Karpas-422 (cell line): ENCODE measurements around the gene RPL3. TPM values are rescaled to one million over a fixed set of nuclear protein-coding genes. Genes with fewer than 3 reads are reported as not detected.

Experiments
- DNase-seq: peaks from one replicate; pipeline ENCODE4 v3.0.0-alpha.2; 2015
- H2AFZ ChIP-seq: fragments of 200-600 bp; sonication (generic); 2 replicates; pipeline ENCODE4 v1.6.1; 2014; ENCODE audit warnings: antibody characterized with exemption, low read length, mixed read lengths
- H3K27ac ChIP-seq: fragments of 200-600 bp; sonication (generic); 2 replicates; pipeline ENCODE4 v1.5.1; 2014; ENCODE audit warnings: mild to moderate bottlenecking, low read length, moderate library complexity
- H3K27me3 ChIP-seq: fragments of 200-600 bp; sonication (generic); 2 replicates; pipeline ENCODE4 v1.6.1; 2014; ENCODE audit warnings: low read length, mixed read lengths
- H3K36me3 ChIP-seq: fragments of 200-600 bp; sonication (generic); 2 replicates; pipeline ENCODE4 v1.6.1; 2014; ENCODE audit warnings: low read length, mixed read lengths; ENCODE audit not compliant: insufficient read depth
- H3K4me1 ChIP-seq: fragments of 200-600 bp; sonication (generic); 2 replicates; pipeline ENCODE4 v1.6.1; 2014; ENCODE audit warnings: mild to moderate bottlenecking, low read length, mixed read lengths
- H3K4me2 ChIP-seq: fragments of 200-600 bp; sonication (generic); 2 replicates; pipeline ENCODE4 v1.6.1; 2014; ENCODE audit warnings: low read length, low read depth, mild to moderate bottlenecking; ENCODE audit not compliant: poor library complexity, severe bottlenecking
- H3K4me3 ChIP-seq: fragments of 200-600 bp; sonication (generic); 2 replicates; pipeline ENCODE4 v1.5.1; 2014; ENCODE audit warnings: mild to moderate bottlenecking, antibody characterized with exemption, low read length, mixed read lengths
- H3K79me2 ChIP-seq: fragments of 200-600 bp; sonication (generic); 2 replicates; pipeline ENCODE4 v1.6.1; 2014; ENCODE audit warnings: mild to moderate bottlenecking, low read length, mixed read lengths
- H3K9ac ChIP-seq: fragments of 200-600 bp; sonication (generic); 2 replicates; pipeline ENCODE4 v1.6.0; 2014; ENCODE audit warnings: low read length
- H3K9me2 ChIP-seq: fragments of 200-600 bp; sonication (generic), shearing (Covaris generic); replicated peaks from 2 replicates; pipeline ENCODE4 v1.6.0; 2014; ENCODE audit warnings: mild to moderate bottlenecking, low read length, moderate library complexity; ENCODE audit not compliant: insufficient read depth
- H3K9me3 ChIP-seq: fragments of 300-700, 200-600 bp; sonication (generic); 2 replicates; pipeline ENCODE4 v1.6.1; 2014; ENCODE audit warnings: low read length, mixed read lengths
- H4K20me1 ChIP-seq: fragments of 200-600 bp; sonication (generic); 2 replicates; pipeline ENCODE4 v1.6.1; 2014; ENCODE audit warnings: mild to moderate bottlenecking, antibody characterized with exemption, low read length, low read depth; ENCODE audit not compliant: insufficient read depth
- total RNA-seq: library from RNA; depleted of rRNA; stranded (reverse); fragments of >200 nt; shearing (Covaris generic); gene quantifications from 2 replicates; pipeline ENCODE4 v1.2.3, GENCODE V29; 2014; ENCODE audit warnings: low replicate concordance

RPL3 gene
- total RNA-seq, 1 experiment from 2014 or later, result 1,770 TPM

DNA sequence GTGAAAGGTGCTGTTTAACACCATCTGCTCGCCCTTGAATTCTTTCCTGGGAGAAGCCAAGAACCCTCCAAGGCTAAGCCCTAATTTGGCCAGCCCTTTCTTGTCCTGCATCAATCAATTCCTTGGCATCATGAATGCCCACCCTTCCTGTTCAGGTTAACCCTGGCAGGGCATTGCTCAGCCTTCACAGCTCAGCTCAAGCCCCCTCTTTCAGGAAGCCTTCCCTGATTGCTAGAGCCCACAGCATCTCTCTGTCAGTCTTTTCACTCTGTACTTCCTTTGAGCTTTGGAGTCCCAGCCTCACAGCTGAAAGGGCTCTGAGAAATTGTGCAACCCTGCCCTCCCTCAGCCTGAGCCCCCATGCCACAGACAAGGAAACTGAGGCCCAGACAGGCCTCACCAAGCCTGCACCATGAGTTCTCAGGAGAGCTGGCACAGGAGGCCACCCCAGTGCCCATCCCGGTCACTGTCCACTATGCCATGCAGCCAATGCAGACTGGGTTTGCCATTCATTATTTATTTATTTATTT lies 16.9 kb downstream of the RPL3 start:
- no peaks in the 10 kb centered on the region for H3K27me3 ChIP-seq
- H4K20me1 ChIP-seq, result no peaks in the 10 kb centered on the region
- H3K4me1 ChIP-seq, result peaks cover 14% of the 10 kb centered on the region
- H3K79me2 ChIP-seq, result no peaks in the 10 kb centered on the region
- peak; percentile 50 for DNase-seq
- H3K9ac ChIP-seq, result no peak overlapping the region
- H3K4me2 ChIP-seq, result no peak overlapping the region
- H3K9me3 ChIP-seq, result no peaks in the 10 kb centered on the region
- no peak overlapping the region for H2AFZ ChIP-seq
- H3K27ac ChIP-seq, result no peak overlapping the region
- no peaks in the 10 kb centered on the region for H3K9me2 ChIP-seq
- H3K36me3 ChIP-seq, result no peaks in the 10 kb centered on the region; the same call in 1 of the 2 replicates
- no peak overlapping the region for H3K4me3 ChIP-seq

DNA sequence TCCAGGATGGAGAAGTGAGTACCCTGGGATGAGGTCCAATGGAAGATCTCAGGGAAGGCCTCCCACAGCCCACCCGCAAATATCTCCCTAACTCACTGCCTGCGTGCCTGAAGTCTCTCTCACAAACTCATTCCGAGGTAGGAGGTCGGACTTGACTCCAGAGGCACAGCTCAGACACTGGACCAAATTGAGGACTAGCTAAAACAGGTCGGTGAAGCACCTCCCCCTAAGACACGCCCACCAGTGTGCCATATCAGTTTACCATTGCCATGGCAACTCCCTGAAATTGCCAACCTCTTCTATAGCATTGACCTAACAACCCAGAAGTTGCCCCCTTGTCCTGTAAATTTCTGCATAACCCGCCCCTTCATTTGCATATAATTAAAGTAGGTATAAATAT lies 17.5 kb downstream of the RPL3 start:
- Histone ChIP-seq H3K79me2 (no peaks in the 10 kb centered on the region), H2AFZ (no peak overlapping the region), H3K9ac (no peak overlapping the region), H4K20me1 (no peaks in the 10 kb centered on the region), H3K4me1 (peaks cover 16% of the 10 kb centered on the region), H3K36me3 (no peaks in the 10 kb centered on the region; the same call in 1 of the 2 replicates), H3K9me2 (no peaks in the 10 kb centered on the region), H3K27ac (no peak overlapping the region), H3K27me3 (no peaks in the 10 kb centered on the region), H3K9me3 (no peaks in the 10 kb centered on the region), H3K4me2 (no peak overlapping the region), H3K4me3 (no peak overlapping the region)
- peak; percentile 87 for DNase-seq

DNA sequence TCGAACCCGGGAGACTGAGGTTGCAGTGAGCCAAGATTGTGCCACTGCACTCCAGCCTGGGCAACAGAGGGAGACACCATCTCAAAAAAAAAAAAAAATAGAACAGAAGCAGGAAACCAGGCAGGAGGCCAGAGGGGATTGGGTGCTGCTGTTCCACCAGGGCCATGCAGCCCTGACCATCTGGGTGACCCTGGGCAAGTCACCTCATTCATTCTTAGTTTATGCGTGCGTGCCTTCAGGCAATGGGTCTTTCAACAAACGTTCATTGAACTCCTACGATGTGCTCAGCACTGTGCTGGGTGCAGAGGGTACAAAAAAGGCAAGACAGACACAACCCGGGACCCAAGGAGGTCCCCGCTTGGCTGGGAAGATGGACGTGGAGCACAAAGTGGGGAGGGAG lies 18.3 kb downstream of the RPL3 start:
- no peak overlapping the region for H2AFZ ChIP-seq
- H4K20me1 ChIP-seq, result no peaks in the 10 kb centered on the region
- no peak overlapping the region for H3K4me2 ChIP-seq
- H3K27ac ChIP-seq, result no peak overlapping the region
- H3K27me3 ChIP-seq, result no peaks in the 10 kb centered on the region
- no peaks in the 10 kb centered on the region for H3K9me3 ChIP-seq
- H3K9me2 ChIP-seq, result no peaks in the 10 kb centered on the region
- H3K4me1 ChIP-seq, result peaks cover 16% of the 10 kb centered on the region
- no peak for DNase-seq
- no peaks in the 10 kb centered on the region for H3K36me3 ChIP-seq
- no peaks in the 10 kb centered on the region for H3K79me2 ChIP-seq
- no peak overlapping the region for H3K9ac ChIP-seq
- H3K4me3 ChIP-seq, result no peak overlapping the region

DNA sequence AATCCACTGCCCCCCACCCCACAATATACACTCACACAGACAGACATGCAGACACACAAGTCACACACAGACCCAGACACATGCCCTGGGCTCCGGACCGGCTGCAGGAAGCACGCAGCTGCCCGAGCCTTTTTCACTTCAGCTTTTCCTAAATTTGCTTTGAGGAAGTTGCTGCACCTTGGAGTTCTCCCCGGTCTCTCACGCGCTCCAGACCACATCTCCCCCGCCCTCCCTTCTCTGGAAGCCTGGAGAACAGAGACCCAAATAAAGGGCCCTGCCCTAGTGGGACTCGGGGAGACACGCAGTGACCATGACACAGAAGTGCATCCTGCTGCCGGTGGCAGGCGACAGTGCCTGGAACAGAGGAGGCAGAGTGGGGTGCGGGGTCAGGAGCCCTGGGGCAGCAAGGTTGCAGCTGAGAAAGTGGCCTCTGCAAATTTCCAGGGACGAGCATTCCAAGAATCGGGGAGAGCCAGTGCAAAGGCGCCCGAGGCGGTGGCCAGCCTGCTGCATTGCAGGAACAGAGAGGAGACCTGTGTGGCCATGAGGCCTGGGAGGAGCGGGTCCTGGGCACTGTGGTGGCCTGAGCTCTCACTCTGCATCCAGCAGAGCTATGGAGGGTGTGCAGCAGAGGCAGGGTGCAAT lies 19.1 kb downstream of the RPL3 start:
- no peak overlapping the region for H3K4me2 ChIP-seq
- no peaks in the 10 kb centered on the region for H3K9me3 ChIP-seq
- H3K4me1 ChIP-seq, result peaks cover 16% of the 10 kb centered on the region
- no peaks in the 10 kb centered on the region for H4K20me1 ChIP-seq
- no peak overlapping the region for H3K9ac ChIP-seq
- H3K79me2 ChIP-seq, result no peaks in the 10 kb centered on the region
- no peak overlapping the region for H2AFZ ChIP-seq
- H3K4me3 ChIP-seq, result no peak overlapping the region
- no peaks in the 10 kb centered on the region for H3K27me3 ChIP-seq
- DNase-seq, result no peak
- H3K36me3 ChIP-seq, result no peaks in the 10 kb centered on the region
- H3K9me2 ChIP-seq, result no peaks in the 10 kb centered on the region
- H3K27ac ChIP-seq, result no peak overlapping the region

DNA sequence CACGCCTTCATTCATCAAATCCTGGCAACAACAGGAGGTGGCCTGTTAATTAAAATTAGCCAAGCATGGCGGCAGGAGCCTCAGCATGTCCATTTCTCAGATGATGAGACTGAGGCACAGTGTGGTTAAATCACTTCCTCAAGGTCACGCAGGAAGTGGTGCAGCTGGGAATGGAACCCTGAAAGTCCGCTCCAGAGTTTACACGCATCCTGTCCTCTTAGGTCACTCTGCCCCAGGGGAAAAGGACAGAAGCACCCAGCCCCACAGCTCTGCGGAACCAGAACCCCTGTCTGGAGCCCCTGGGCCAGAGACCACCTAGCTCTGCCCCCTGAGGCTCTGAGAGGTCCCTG lies 19.6 kb downstream of the RPL3 start:
- H3K4me3 ChIP-seq, result no peak overlapping the region
- DNase-seq, result no peak
- H4K20me1 ChIP-seq, result no peaks in the 10 kb centered on the region
- no peak overlapping the region for H3K27ac ChIP-seq
- no peak overlapping the region for H3K4me2 ChIP-seq
- no peaks in the 10 kb centered on the region for H3K27me3 ChIP-seq
- no peak overlapping the region for H3K9ac ChIP-seq
- H3K36me3 ChIP-seq, result no peaks in the 10 kb centered on the region
- no peaks in the 10 kb centered on the region for H3K79me2 ChIP-seq
- H3K9me3 ChIP-seq, result no peaks in the 10 kb centered on the region
- H2AFZ ChIP-seq, result no peak overlapping the region
- H3K4me1 ChIP-seq, result peaks cover 16% of the 10 kb centered on the region
- no peaks in the 10 kb centered on the region for H3K9me2 ChIP-seq

DNA sequence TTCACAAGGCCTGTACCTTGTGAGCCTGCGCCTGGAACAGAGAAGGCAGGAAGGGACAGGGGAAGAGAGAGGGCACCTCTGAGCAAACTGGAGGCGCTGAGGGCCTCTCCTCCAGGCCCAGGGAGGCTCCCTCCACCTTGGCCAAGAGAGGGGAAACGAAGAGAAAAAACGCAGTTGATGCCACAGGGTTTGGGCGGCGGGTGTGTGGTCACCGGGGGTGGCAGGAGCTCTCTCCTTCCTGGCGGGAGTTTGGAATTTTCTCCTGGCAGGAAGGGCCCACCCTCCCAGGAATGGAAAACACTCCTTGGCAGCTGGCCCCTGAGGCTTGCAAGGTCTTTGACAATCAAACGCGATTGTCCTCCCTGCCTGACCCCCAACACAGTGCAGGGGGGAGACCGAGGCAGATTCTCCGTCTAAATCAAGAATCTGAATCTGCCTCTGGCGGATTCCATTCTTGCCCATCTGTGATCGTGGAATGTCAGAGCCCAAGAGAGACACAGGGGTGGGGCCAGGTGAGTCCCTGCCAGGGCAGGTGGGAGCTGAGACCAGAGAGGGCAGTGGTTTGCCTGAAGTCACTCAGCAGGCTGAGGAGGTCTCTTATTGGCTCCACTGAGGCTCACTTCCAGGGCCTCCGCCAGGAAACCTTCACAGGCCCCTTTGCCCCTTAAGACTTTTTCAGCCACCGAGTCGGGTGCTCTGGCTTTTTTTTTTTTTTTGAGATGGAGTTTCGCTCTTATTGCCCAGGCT lies 21.0 kb downstream of the RPL3 start:
- H3K9ac ChIP-seq, result no peak overlapping the region
- H3K79me2 ChIP-seq, result no peaks in the 10 kb centered on the region
- H3K27me3 ChIP-seq, result no peaks in the 10 kb centered on the region
- H3K36me3 ChIP-seq, result no peaks in the 10 kb centered on the region
- peaks cover 16% of the 10 kb centered on the region for H3K4me1 ChIP-seq
- no peaks in the 10 kb centered on the region for H4K20me1 ChIP-seq
- no peak overlapping the region for H3K27ac ChIP-seq
- H3K4me3 ChIP-seq, result no peak overlapping the region
- no peak overlapping the region for H2AFZ ChIP-seq
- H3K4me2 ChIP-seq, result no peak overlapping the region
- no peaks in the 10 kb centered on the region for H3K9me2 ChIP-seq
- no peak for DNase-seq
- H3K9me3 ChIP-seq, result no peaks in the 10 kb centered on the region

DNA sequence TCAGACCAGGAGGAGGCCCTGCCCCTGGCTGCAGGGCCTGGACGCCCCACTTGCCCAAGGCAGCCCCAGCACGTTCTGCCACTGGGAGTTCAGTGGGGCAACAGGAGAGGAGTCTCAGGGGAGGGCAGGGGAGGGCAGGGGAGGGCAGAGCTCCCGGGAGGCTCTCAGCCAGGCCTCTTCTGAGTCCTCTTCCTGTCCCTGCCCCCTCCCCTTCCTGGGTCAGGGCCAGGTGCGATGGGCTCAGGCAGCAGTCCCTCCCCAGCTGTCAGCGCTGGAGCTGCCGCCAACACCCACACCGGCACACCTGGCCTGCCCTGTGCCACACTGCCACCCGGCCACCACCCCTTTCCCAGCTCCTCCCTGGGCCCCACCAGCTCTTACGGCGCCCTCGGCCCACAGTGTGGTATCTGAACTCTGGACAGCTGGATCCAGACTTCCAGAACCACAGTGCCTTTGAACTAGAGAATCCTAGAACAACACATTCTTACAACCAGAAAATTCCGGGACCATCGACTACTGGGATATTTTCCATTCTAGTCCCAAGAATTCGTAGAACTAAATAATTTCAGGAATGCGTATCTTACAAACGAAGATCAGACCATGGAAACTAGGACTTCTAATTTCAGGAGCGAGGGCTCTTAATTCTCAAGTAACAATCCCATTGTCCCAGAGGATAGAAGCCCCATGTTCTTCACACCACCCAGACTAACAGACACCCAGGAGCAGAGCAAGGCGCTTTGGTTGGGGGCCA lies 21.8 kb downstream of the RPL3 start:
- H3K4me1 ChIP-seq, result peaks cover 16% of the 10 kb centered on the region
- no peak overlapping the region for H2AFZ ChIP-seq
- no peaks in the 10 kb centered on the region for H3K27me3 ChIP-seq

DNA sequence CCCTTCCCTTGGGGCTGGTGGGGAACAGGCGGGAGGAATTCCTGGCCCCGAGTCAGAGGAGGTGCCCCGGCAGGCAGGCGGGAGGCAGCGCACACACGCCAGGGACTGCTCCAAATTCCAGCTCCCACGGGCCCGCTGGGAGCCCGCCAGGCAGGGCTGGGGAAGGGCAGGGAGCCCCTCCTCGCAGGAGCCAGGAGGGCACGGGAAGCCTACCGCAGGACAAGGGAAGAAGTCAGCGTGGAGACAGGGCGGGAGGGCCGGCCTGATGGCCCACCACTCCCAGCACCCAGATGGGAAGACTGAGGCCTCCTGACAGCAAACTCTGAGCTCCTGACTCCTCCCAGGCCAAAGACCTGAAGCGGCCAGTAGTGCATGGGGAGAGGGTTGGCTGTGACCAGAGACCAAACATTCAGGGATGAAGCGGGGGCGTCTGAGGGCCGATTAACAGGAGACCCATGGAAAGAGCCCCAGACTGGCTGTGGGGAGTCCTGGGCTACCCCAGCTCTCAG lies 22.4 kb downstream of the RPL3 start:
- no peak overlapping the region for H2AFZ ChIP-seq
- no peaks in the 10 kb centered on the region for H4K20me1 ChIP-seq
- no peaks in the 10 kb centered on the region for H3K9me3 ChIP-seq
- no peaks in the 10 kb centered on the region for H3K79me2 ChIP-seq
- H3K4me3 ChIP-seq, result no peak overlapping the region
- H3K4me2 ChIP-seq, result no peak overlapping the region
- H3K27ac ChIP-seq, result no peak overlapping the region
- no peaks in the 10 kb centered on the region for H3K9me2 ChIP-seq
- H3K4me1 ChIP-seq, result peaks cover 11% of the 10 kb centered on the region
- H3K27me3 ChIP-seq, result no peaks in the 10 kb centered on the region
- DNase-seq, result no peak
- no peaks in the 10 kb centered on the region for H3K36me3 ChIP-seq
- H3K9ac ChIP-seq, result no peak overlapping the region

More for the DNA sequence above, 21.8 kb downstream of the RPL3 start:
- Histone ChIP-seq H4K20me1 (no peaks in the 10 kb centered on the region), H3K9me2 (no peaks in the 10 kb centered on the region), H3K9ac (no peak overlapping the region), H3K9me3 (no peaks in the 10 kb centered on the region), H3K27ac (no peak overlapping the region), H3K4me3 (no peak overlapping the region), H3K36me3 (no peaks in the 10 kb centered on the region), H3K79me2 (no peaks in the 10 kb centered on the region), H3K4me2 (no peak overlapping the region)
- no peak for DNase-seq
